HG03139 (cell line): Measurements from ENCODE around the gene RFTN1.

ENCODE experiments used
- ATAC-seq: cut with Tn5 transposase; IDR thresholded peaks from one replicate; pipeline ENCODE4 v1.9.1; 2021; ENCODE audit not compliant: unreplicated experiment

RFTN1 gene

DNA sequence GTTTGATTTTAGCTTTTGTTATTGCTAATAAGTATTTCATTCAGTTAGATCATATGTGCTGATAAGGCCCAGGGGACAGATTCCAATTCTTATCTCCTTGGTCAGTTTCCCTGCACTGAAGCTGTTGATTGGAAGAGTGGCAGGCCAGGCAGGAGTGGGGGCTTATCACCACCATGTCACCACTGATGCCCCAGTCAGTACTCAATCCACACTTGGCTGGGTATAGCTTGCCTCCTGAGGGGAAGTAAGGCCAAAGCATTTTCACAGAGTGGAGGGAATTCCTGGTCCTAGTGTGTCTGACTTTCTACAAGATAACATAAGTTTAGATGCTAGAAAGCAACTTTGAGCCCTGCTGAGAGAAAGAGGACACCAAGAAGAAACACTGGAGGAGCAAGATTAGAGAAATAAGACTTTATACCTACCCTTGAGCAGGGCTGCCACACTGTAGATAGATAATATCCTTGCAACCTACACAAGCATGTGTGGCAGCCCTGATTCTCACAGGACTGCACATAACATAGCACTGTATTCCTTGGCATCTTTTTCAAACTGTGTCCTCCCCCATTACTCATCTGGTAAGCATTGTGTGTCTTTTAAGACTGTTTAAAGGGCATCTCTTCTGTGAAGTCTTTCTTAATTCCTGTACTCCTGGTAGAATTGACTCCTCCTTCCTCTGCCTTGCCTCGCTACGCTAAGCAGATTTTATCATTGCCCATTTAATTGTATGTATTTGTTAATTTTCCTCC lies 224.2 kb downstream of the RFTN1 start:
- no peak for ATAC-seq

DNA sequence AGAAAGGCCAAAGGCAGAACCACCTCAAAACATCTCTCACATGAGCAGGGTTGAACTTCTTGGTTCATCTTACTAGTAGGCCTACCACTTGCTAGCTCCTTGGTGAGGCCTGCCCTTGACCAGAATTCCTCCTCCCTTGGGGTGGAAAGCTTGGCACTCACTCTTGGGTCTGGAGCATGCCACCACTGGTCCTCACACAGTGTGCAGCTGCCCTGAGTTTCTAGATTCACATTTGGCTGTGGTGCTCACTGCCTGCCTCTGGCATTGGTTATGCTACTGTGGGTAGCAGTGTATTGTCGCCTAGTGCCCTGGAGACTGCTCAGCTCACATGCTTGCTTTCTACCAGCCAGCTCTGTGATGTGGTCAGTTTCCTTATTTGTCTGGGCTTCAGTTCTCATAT lies 224.8 kb downstream of the RFTN1 start:
- no peak for ATAC-seq

DNA sequence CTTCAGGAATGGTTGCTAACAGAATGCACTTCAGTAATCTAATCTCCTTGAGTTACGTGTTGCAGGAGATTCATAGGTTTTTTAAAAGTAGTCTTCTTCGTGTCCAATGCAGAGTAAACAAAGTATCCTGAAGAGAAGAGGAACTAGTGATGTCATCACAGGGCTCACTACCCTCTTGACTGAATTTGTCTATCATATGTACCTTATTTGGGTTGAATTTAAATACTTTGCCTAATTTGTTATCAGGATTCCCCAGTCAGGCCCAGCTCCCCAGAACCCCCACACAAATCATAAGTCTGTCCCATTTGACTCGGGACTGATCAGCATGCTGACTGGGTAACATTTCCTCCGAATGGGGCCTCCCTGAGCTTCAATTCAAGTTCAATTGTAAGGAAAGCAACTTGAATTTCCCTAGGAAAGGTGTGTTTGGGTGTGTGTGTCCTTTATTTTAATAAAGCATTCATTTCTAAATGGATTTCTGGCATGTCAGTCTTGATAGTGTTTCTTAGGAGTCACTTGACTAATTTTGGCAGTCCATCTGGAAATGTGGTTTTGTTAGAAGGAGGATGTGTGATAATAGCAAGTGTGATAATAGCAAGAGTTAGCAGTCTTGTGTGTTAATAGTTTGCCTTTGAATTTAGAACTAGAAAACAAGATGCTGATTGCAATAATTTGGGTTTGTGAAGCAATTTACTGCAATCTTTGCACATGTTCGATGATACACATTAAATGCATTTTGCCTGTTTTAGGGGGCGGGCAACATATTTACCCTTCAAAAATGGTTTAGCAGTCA lies 226.6 kb downstream of the RFTN1 start:
- ATAC-seq: no peak

DNA sequence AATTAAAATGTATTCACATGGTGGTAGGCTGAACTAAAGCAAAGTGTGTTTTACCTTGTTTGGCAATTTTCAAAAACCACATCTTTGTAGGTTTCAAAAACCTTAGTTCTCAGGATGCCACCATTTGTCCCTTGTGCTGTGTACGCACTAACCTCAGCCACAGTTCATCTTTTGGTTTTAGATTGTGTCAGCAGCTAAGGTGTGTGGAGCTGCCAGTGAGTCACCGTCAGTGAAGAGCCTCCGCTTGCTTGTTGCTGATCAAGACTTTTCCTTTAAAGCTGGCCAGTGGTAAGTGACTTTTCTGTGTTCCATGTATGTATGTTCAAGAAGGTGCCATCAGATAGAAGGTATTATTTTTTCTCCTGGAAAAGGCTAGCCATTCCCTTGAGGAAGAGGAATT lies 227.3 kb downstream of the RFTN1 start:
- ATAC-seq: no peak

DNA sequence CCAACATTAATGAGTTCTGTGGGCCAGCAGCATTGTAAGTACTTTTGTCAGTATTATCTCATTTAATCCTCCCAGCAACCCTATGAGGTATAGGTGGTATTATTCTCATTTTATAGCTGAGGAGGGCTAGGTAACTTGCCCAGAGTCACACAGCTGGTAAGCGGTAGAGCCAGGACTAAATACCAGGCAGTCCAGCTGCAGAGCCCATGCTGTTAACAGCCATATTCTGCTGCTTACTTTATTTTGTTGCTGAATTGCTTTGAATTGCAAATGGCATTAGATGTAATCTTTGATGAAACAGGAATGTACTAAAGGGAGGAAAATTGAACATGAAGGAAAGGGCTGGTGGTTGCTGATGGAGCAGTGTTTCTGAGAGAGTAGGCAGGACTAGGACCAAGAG lies 228.9 kb downstream of the RFTN1 start:
- no peak for ATAC-seq

DNA sequence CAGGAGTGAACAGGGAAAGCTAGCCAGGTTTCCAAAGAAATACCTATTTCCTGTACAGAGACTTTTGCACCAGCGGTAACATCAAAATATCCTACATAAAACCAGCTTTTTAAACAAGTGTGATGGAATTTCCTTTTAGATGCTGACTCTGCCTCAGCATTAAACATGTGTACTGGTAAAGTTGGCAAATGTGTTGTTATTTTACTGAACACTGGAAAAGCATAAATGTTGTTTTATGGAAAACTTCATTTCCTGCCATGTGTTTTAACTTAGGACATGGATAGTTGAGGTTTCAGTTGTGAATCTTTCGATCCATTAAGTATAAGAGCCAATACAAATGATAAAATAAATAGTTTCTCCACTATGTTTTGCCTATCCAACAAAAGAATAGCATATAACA lies 232.8 kb downstream of the RFTN1 start:
- no peak for ATAC-seq

DNA sequence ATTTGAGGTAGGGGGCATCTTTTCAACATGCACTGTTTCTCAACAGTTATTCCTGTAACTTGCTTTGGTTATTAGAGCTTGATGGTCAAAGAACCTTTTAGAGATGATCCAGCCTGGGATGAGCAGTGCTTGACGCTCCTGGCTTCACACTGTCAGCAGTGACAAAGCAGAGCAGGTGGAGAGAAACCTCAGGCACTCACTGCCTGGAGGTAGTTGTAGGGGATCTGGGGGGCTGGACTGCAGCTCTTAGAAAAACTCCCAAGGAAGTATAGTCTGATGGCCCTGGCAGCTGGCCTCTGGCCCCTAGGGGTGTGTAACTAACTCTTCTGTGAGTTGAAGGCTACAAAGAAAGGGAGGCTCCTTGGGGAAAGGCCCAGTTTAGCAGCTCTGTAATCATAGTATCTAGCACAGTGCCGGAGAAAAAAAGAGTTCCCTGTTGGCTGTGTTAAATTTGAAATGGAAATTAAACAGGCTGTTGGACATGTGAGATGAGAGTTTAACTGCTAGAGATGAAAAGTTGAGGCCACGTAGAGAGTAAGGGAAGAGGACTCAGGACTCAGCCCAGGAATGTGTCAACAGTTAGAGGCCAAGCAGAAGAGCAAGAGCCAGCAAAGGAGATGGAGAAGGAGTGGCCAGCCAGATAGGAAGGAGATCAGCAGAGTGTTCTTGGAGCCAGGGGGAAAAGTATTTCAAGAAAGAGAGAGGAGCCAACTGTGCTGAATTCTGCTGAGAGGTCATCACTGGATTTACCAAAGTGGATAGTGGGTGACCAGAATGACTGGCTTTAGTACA lies 234.3 kb downstream of the RFTN1 start:
- no peak for ATAC-seq

DNA sequence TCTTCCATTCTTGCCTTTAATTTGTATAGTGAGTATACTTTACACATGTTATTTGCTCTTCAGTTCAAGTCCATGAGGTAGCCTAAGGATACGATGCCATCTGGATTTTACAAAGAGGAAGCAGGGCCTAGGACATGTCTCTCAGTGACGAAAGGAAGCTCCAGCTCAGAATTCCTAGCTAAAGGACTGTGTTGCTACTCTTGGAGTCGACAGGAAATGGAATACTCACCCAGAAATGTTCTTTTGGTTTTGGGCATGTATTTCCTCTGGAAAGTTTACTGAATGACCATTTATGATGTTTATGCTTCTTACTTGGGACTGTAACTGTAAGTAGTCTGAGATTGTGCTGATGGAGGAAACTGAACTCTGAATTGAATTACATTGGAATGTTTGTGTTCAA lies 236.0 kb downstream of the RFTN1 start:
- no peak for ATAC-seq

DNA sequence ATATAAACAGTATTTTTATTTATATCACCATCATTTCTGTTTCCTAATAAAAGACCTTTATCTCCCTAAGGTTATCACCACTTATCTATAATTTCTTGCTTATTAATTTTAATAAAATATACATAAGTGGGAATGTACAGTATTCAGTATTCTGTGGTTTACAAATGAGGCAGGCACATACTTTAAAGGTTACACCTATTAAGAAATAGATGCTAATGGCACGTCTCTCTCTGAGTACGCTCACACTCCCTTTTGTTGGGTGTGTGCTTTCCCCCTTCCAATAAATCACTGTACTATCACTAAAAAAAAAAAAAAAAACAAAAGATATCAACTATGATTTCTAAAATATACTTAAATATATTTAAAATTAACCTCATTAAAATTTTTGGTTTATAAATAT lies 239.6 kb downstream of the RFTN1 start:
- ATAC-seq: no peak

DNA sequence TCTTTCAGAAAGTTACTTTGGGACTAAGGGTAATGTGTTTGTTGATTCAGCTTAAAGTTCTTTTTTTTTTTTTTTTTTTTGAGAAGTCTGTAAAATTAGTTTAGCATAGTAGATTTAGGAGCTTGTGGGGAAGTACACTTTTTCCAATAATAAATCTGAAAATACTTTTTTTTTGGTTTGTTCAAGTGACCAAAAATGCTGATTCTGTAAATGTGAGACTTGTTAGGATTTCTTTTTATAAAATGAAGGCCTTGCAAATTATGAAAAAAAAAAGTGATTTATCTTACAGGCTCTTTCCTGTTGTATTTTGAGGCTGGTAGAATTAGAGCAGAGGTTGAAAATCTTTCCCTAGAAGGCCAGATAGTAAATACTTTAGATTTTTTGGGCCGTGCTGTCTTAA lies 240.9 kb downstream of the RFTN1 start:
- ATAC-seq: no peak

DNA sequence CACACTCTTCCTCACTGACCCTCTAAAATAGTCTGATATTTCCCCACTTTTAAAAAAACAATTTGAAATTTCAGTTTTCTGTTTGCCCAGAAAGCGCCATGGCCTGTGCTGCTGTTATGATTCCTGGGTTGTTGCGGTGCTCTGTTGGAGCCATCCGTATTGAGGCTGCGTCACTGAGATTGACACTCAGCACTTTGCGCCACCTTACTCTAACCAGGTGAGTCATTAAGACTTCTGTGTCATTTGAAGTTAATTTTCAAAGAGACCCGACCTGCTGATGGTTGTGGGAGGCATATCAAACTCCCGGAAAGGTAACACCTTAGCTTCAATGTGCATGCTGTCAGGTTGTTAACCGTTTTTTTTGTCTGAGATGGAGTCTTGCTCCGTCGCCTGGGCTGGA lies 242.6 kb downstream of the RFTN1 start:
- no peak for ATAC-seq

DNA sequence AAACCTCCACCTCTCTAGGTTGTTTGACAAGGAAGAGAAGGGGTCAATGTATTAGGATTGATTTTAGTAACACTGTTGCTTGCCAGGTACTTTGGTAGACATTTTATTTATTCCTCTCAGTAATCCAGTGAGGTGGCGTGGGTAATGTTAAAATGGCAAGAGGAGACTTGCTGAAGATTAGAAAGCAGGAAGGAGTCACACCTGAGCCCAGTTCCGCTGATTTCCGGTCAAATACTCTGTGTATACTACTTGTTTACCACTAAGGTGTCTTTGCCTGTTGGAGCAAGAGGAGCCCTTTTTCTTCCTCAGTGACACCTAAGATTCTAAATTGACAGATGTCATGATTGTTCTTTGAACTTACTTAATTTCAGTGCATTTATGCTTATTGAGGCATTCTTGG lies 246.8 kb downstream of the RFTN1 start:
- no peak for ATAC-seq
